Superior temporal gyrus (tissue), 1 donor: ENCODE data around the gene SON.
"Not testable (repeated sequence)": the region's sequence is repeated elsewhere in the genome, so short reads cannot be mapped to it uniquely, and the experiment has no call there.

Experiments
- DNase-seq: peaks from one replicate; pipeline ENCODE4 v3.0.0-alpha.2; 2016; ENCODE audit errors: extremely low spot score

The SON gene, protein sequence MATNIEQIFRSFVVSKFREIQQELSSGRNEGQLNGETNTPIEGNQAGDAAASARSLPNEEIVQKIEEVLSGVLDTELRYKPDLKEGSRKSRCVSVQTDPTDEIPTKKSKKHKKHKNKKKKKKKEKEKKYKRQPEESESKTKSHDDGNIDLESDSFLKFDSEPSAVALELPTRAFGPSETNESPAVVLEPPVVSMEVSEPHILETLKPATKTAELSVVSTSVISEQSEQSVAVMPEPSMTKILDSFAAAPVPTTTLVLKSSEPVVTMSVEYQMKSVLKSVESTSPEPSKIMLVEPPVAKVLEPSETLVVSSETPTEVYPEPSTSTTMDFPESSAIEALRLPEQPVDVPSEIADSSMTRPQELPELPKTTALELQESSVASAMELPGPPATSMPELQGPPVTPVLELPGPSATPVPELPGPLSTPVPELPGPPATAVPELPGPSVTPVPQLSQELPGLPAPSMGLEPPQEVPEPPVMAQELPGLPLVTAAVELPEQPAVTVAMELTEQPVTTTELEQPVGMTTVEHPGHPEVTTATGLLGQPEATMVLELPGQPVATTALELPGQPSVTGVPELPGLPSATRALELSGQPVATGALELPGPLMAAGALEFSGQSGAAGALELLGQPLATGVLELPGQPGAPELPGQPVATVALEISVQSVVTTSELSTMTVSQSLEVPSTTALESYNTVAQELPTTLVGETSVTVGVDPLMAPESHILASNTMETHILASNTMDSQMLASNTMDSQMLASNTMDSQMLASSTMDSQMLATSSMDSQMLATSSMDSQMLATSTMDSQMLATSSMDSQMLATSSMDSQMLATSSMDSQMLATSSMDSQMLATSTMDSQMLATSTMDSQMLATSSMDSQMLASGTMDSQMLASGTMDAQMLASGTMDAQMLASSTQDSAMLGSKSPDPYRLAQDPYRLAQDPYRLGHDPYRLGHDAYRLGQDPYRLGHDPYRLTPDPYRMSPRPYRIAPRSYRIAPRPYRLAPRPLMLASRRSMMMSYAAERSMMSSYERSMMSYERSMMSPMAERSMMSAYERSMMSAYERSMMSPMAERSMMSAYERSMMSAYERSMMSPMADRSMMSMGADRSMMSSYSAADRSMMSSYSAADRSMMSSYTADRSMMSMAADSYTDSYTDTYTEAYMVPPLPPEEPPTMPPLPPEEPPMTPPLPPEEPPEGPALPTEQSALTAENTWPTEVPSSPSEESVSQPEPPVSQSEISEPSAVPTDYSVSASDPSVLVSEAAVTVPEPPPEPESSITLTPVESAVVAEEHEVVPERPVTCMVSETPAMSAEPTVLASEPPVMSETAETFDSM (N-terminal part only)

DNA sequence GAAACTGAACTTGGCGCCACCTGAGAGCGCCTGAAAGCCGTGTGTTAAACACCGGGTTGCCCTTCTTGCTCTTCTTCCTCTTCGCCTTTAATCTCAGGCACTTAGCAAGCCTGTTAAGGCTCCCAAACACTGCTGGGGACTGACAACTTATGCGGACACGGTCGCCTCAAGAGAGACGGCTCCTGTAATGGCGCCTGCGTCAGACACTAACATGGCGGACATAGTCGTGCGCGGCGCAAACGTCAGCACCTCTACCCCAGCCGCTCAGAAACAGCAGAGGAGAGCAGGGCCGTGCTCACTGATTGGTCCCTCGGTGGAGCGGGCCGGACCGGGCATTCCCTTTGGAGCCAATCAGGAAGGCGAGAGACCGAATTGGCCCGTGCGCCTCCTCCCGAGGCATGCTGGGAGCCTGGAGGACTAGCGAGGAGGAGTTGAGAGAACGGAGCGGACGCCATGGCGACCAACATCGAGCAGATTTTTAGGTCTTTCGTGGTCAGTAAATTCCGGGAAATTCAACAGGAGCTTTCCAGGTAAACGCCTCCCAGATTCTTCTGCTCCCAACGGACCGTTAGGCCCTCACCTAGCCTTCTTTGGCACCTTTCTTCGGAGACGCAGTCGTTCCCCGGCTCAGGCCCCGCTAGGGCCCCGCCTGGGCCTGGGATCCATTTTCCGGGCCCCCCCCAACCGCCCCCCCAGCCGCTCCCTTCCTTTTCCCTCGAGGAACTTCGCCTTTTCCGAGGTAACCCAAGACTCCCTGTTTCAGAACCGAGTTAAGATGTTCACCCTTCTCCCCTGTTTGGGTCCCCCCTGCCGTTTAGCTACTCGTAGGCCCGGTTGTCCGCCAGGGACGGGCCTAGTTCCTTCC is at the start of gene SON:
SON (plus strand) TSS at position 399 of the 865 bp plus-strand sequence; CDS start at position 454, 55 bp downstream.
- DNase-seq: peak; percentile 100

DNA sequence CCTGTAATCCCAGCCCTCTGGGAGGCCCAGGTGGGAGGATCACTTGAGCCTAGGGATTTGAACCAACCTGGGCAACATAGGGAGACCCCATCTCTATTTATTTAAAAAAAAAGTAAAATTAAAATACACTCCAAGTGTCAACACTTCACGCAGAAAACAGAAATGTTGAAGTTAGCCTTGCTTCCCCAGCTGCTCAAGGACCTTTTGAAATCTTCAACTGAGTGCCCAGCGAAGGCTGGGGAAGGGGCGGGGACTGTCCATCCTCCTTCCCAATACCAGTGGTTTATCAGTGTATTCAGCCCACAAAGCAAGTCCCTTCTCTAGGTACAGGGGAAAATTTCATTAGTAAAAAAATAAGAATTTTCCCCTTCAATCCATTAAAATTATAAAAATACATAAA is 49.1 kb upstream of the SON start:
- no peak for DNase-seq

GRCh38 chr21:33495743-33496142 is 47.1 kb upstream of the SON start:
- no peak for DNase-seq

- DNase-seq: no peak
Measured at GRCh38 chr21:33496345-33496744, 46.5 kb upstream of the SON start.

- no peak for DNase-seq
Measured at GRCh38 chr21:33505833-33506232, 37.0 kb upstream of the SON start.

GRCh38 chr21:33507003-33507402 is 35.8 kb upstream of the SON start:
- not testable (repeated sequence) for DNase-seq

DNA sequence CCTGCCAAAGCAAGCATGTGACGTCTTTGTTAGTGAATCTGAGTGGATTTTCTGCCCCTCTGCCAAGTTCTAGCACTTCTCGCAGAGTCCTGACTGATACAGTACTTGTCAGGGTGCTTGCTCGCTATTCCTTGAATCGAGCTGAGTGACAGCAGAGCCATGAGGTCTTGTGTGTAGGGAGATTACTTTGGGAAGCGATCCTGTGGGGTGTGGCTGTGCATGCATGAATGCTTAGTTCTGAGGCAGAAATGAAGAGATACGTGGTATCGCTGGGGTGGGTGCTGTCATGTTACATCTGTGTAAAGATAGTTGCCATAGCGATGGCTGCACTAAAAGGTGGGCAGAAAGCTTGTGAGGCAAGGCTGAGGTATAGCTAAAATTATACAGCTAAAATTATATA is 32.0 kb upstream of the SON start:
- no peak for DNase-seq

GRCh38 chr21:33511639-33512038 is 31.2 kb upstream of the SON start:
- no peak for DNase-seq

- DNase-seq: no peak
Measured at GRCh38 chr21:33512481-33512880, 30.4 kb upstream of the SON start.

DNA sequence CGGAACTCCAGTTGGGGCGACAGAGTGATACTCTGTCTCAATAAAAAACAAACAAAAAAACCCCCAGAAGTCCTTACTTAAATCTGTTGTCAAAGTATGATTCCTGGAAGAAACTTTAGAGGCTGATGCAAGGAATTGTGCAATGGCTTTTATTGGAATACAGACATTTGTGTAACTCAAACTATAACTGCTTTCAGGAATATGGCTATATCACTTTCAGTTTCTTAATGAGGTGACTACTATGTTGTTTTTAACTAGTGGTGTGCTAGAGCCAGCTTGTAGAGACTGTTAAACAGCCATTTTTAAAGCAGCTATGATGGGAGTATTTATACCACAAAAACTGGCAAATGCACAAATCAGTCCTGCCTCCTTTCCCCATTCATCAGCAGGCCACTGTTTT is 28.6 kb upstream of the SON start:
- DNase-seq: no peak

DNA sequence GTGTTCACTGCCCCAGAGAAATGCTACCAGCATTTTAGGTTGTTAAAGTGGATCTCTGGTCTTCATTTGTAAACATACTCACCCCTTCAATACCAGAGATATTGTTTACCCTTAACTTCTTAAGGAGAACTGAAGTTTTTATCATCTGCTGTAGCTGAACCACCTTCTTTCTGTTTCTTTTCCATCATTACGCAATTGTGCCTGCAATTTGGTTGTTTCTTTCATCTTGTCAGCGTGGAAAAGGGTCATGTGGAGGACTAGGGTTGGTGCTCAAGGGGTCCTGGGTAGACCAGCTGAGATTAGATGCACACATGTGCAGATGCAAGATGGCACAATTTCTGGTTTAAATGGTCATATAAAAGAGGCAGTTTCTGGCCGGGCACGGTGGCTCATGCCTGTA is 23.9 kb upstream of the SON start:
- no peak for DNase-seq

DNA sequence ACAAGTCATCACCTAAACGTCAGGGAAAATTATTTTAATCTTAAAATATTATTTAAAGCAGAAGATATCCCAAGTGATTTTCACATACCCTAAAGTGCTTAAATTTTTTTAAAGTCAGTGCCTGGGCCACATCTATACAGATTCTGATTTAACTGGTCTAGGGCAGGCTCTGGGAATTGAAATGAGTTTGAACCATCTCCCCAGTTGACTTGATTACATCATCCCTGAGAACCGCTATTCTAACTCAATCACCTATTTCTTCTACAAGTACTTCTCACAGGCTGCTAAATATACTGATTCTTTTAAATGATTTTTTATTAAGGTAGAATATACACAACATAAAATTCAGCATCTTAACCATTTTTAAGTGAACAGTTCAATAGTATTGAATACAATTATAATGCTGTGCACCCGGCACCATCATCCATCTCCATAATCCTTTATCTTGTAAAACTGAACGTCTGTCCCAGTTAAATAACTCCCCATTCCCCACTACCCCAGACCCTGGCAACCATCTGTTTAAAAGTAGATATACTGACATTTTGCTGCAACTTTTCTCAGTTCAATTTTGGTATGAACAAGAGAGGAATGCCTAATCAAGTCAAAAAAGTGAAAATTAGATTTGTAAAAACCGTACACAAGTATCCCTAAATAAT is 20.4 kb upstream of the SON start:
- no peak for DNase-seq

- DNase-seq: no peak
Measured at GRCh38 chr21:33522953-33523349, 19.9 kb upstream of the SON start.

- DNase-seq: no peak
Measured at GRCh38 chr21:33531007-33531406, 11.8 kb upstream of the SON start.

DNA sequence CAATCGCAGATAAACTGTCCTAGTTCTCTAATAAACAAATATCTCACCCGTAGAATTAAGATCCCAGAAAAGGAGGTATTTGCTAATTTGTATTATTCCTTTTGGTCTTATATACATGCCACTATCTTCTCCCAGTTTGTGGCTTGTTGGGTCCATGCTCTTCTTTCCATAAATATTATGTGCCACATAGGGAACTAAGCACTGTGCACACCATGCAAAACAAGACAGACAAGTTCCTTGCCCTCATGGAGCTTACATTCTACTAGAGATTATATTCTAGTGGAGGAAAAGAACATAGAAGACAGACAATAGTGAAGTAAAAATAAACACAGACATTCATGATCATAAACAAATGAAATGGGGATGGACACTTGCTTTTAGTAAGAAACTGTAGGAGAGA is 5.6 kb upstream of the SON start:
- DNase-seq: no peak

- DNase-seq: no peak
Measured at GRCh38 chr21:33539616-33540015, 3.2 kb upstream of the SON start.

- no peak for DNase-seq
Measured at GRCh38 chr21:33540711-33541104, 2.1 kb upstream of the SON start.

DNA sequence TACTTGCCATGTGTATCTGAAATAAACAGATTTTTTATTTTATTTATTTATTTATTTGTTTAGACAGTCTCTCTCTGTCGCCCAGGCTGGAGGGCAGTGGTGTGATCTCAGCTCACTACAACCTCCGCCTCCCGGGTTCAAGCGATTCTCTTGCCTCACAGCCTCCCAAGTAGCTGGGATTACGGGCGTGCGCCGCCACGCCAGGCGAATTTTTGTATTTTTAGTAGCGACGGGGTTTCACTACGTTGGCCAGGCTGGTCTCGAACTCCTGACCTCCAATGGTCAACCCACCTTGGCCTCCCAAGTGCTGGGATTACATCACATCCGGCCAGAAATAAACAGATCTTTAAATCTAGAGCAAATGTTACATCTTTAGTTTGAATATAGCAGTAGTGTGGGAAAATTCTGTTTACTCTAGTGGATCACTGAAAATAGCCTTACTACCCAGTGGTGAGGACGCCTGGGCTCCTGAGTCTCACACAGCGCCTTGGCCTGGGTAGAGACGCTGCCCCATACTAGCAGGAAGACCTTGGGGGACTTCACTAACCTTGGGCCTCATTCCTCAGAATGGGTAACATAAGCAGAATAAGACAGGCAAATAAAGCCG is 1.6 kb upstream of the SON start:
- DNase-seq: no peak

DNA sequence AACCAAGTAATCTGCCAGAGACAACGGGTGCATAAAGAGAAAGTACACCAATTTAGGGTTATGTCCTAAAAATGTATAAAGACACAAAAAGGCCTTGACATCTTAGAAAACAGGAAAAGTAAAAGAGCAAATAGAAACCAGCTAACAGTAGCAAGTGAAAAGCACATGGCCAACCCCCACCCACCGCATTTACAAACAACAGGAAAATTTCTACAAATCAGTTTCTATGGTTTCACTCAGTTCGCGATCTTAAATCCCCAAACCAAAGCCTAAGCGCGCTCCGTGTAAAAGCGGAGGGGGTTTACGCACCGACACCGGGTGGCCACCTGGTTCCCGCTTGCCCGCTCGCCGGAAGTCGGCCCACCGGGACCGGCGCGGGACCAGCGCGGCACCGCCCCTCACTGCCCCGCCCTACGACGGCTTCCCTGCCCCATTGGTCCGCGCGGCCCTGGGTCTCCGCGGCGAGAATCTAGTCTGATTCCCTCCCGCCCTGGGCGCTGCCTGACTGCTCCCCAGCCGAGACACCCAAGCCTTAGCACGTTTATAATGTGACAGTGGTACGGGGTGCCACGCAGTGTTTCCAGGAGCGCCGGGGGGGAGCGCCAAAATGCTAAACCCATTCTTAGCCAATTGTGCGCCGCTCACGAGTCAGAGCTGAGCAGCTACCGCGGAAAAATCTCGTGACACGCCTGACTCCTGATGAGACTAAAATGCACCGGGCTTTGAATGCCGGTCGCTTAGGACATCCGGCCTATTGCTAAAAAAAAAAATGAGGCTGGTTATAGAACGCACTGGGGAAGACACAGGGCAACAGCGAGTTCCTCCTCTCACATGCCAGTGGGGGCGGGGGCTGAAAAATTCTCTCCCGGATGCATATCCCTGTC is 840 bp upstream of the SON start, which contains the start of gene GART:
GART (minus strand) TSS at position 362 of the 884 bp plus-strand sequence. CDS start 2,802 bp downstream, outside the sequence.
- peak; percentile 81 for DNase-seq
